Measurements from ENCODE around the gene HPS5. TPM values are rescaled to one million over a fixed set of nuclear protein-coding genes. Genes with fewer than 3 reads are reported as not detected.

Gene HPS5
- total and polyA plus RNA-seq, 12 donors: 5.3 to 14.9 (median 11.7) TPM

DNA sequence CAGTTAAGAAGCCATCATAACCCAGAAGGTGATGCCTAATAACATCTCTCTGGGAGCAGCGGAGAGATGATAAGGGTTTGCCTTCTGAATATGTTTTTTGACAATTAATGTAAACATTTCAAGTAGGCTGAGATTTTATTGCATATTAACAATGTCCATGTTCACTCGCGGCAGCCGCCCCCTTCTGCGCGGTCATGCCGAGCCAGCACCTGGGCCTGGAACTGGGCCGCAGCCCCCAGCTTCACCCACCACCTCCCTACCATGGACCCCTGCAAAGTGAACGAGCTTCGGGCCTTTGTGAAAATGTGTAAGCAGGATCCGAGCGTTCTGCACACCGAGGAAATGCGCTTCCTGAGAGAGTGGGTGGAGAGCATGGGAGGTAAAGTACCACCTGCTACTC, 60.2 kb downstream of the HPS5 start:
- 96% methylated on average over 14 of the region's 14 CpGs for WGBS, 2 donors
- intact Hi-C loops (cut with DNase I): no loop called here

DNA sequence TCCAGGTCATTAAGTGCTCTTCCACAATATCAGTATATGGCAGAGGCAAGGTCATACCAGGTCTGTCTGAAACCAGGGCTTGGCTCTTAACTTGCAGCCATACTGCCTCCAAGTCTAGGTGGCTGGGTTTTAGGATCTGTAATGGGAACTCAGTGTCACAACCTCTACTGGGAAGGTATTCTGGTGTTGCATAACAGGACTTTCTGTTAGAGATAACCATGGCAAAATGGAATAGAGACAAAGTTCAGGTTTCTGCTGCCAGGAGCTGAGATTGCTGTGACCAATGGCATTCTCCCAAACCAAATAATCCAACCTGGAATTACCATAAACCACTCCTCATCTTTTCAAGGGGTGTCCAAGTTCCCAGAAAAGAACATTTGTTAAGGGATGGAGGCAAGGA, 62.7 kb downstream of the HPS5 start:
- H3K4me3 ChIP-seq: no peak overlapping the region
- TF ChIP-seq, protein P1, sequence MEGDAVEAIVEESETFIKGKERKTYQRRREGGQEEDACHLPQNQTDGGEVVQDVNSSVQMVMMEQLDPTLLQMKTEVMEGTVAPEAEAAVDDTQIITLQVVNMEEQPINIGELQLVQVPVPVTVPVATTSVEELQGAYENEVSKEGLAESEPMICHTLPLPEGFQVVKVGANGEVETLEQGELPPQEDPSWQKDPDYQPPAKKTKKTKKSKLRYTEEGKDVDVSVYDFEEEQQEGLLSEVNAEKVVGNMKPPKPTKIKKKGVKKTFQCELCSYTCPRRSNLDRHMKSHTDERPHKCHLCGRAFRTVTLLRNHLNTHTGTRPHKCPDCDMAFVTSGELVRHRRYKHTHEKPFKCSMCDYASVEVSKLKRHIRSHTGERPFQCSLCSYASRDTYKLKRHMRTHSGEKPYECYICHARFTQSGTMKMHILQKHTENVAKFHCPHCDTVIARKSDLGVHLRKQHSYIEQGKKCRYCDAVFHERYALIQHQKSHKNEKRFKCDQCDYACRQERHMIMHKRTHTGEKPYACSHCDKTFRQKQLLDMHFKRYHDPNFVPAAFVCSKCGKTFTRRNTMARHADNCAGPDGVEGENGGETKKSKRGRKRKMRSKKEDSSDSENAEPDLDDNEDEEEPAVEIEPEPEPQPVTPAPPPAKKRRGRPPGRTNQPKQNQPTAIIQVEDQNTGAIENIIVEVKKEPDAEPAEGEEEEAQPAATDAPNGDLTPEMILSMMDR (IDR thresholded peaks at IDR 0.05): no peak
- intact Hi-C loops (cut with DNase I): no loop called here
- no peak overlapping the region for H3K27ac ChIP-seq
- H3K4me1 ChIP-seq: no peaks in the 10 kb centered on the region
- H3K9me3 ChIP-seq: no peaks in the 10 kb centered on the region
- no peak for DNase-seq
- H3K36me3 ChIP-seq: no peaks in the 10 kb centered on the region
- H3K27me3 ChIP-seq: peaks cover 0 to 3% (median 0%) of the 10 kb centered on the region in 7 donors
- ATAC-seq: no peak

More for the DNA sequence above, 60.2 kb downstream of the HPS5 start:
- no peak for DNase-seq
- Histone ChIP-seq H3K27ac (no peak overlapping the region), H3K4me3 (no peak overlapping the region), H3K9me3 (no peaks in the 10 kb centered on the region), H3K36me3 (no peaks in the 10 kb centered on the region), H3K4me1 (peaks cover 0 to 7% (median 0%) of the 10 kb centered on the region in 9 donors), H3K27me3 (peaks cover 0 to 3% (median 0%) of the 10 kb centered on the region in 7 donors)
- no peak for ATAC-seq
- TF ChIP-seq, protein P1 (IDR thresholded peaks at IDR 0.05): no peak

DNA sequence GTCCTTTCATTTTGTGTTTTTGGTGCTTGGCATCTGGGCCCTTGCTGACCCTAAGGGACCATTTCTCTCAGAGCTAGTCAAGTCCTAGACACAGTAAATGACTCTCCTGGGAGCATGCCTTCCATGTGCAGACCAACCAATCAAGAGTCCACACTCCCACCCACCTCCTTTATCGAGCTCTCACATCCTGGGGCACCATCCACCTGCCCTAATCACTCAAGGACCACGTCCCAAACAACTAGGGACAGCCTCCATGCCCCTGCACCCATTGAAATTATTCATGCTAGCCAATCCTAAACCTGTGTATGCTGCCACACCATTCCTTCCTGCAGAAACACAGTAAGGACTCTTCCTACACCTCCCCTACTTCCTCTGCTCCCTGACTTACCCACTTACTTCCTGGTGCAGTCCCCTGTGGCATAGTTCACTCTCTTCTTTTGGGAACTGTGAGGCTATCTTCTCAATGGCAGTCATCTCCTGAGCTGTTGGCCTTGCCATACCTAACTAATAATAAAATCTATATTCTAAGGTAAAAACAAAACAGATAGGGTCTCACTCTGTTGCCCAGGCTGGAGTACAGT, 67.1 kb downstream of the HPS5 start:
- Histone ChIP-seq H3K9me3 (no peaks in the 10 kb centered on the region), H3K4me1 (no peaks in the 10 kb centered on the region), H3K4me3 (no peak overlapping the region), H3K27ac (no peak overlapping the region), H3K36me3 (no peaks in the 10 kb centered on the region), H3K27me3 (peaks cover 0 to 7% (median 0%) of the 10 kb centered on the region in 7 donors)
- intact Hi-C loops (cut with DNase I): no loop called here
- ATAC-seq: no peak
- no peak for DNase-seq
- WGBS, 2 donors: 58 to 64% methylated on average over 2 of the region's 2 CpGs
- TF ChIP-seq, protein P1 (IDR thresholded peaks at IDR 0.05): no peak

DNA sequence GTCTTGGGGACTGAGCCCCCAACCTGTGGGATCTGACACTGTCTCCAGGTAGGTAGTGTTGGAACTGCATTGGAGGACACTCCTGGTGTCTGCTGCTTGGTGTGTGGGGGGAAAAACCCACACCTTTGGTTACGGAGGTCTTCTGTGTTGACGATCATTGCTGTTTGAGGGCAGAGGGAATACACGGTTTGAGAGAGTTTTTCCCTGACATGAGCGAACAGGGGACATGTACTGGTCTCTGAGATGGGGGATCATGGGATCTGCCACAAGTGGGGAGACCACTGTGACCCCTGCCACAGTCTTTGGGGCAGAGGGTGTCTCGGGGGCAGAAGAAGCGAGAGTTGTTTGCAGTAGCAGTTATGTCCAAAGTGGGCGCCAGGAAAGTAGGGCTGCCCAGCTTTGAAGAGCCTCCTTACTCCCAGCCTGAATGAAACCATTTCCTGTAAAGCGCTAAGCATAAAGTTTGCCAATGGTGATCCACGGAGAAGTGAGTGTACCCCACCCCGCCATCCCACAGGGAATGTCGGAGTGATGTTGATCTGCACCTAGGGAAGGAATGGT, 68.1 kb downstream of the HPS5 start:
- no peak overlapping the region for H3K27ac ChIP-seq
- H3K36me3 ChIP-seq: no peaks in the 10 kb centered on the region
- DNase-seq (no peak), ATAC-seq (no peak)
- no peaks in the 10 kb centered on the region for H3K4me1 ChIP-seq
- H3K9me3 ChIP-seq: no peaks in the 10 kb centered on the region
- TF ChIP-seq, protein P1 (IDR thresholded peaks at IDR 0.05): no peak
- WGBS, 2 donors: 82 to 85% methylated on average over 11 of the region's 11 CpGs
- H3K27me3 ChIP-seq: peaks cover 0 to 12% (median 0%) of the 10 kb centered on the region in 7 donors
- intact Hi-C loops (cut with DNase I): no loop called here
- no peak overlapping the region for H3K4me3 ChIP-seq

Data from heart right ventricle (tissue), 16 donors.